PC-3 (cell line): ENCODE results near the gene CACNA1B. TPM values are rescaled to one million over a fixed set of nuclear protein-coding genes. Genes with fewer than 3 reads are reported as not detected.

Experiments used
- ATAC-seq: fragments of 200-7000 bp; cut with Tn5 transposase; 2 replicates; pipeline ENCODE4 v1.9.1; 2020; ENCODE audit warnings: mild to moderate bottlenecking, moderate library complexity
- BruUV-seq: library from RNA; stranded (reverse); fragments of 400-500 nt; replicated peaks from 2 replicates; lab custom pipeline; 2021; lab: Mats Ljungman, UMichigan
- CTCF ChIA-PET: fragments of 300-600 bp; sonication (Branson Sonifier 250); formaldehyde crosslinking; loops from one replicate; lab custom pipeline; 2022; ENCODE audit warnings: antibody characterized with exemption; lab: Charles Lee
- POLR2A ChIA-PET: fragments of 300-600 bp; sonication (Branson Sonifier 250); formaldehyde crosslinking; loops from one replicate; lab custom pipeline; 2022; ENCODE audit warnings: antibody characterized with exemption; ENCODE audit not compliant: unreplicated experiment; lab: Charles Lee
- DNase-seq: peaks from one replicate; pipeline ENCODE4 v3.0.0-alpha.2; 2015
- H2AFZ ChIP-seq: fragments of 300-600 bp; sonication (generic); 2 replicates; pipeline ENCODE4 v1.6.0; 2016; ENCODE audit warnings: antibody characterized with exemption, low read length
- H3F3A ChIP-seq: fragments of 300-600 bp; sonication (generic); one replicate; pipeline ENCODE4 v1.6.0; 2017; ENCODE audit warnings: antibody characterized with exemption, low read length, control low read depth, mild to moderate bottlenecking; ENCODE audit not compliant: unreplicated experiment
- H3K27ac ChIP-seq: fragments of 300-600 bp; sonication (generic); 2 replicates; pipeline ENCODE4 v1.5.1; 2016; ENCODE audit warnings: mild to moderate bottlenecking, low read length
- H3K27me3 ChIP-seq: fragments of 300-600 bp; sonication (generic); 2 replicates; pipeline ENCODE4 v1.6.1; 2016; ENCODE audit warnings: low read length, mixed read lengths
- H3K36me3 ChIP-seq: fragments of 300-600 bp; sonication (generic); 2 replicates; pipeline ENCODE4 v1.6.1; 2016; ENCODE audit warnings: low read depth, mixed run types, low read length, mixed read lengths
- H3K4me1 ChIP-seq: fragments of 300-600 bp; sonication (generic); 2 replicates; pipeline ENCODE4 v1.5.1; 2016; ENCODE audit warnings: low read length; ENCODE audit not compliant: insufficient read depth
- H3K4me2 ChIP-seq: fragments of 300-600 bp; sonication (generic); 2 replicates; pipeline ENCODE4 v1.6.0; 2016; ENCODE audit warnings: low read length
- H3K4me3 ChIP-seq: fragments of 300-600 bp; sonication (generic); 2 replicates; pipeline ENCODE4 v1.5.1; 2016; ENCODE audit warnings: mild to moderate bottlenecking, low read length, mixed read lengths
- H3K79me2 ChIP-seq: fragments of 300-600 bp; sonication (generic); 2 replicates; pipeline ENCODE4 v1.6.1; 2017; ENCODE audit warnings: low read length, mixed read lengths
- H3K9ac ChIP-seq: fragments of 300-600 bp; sonication (generic); 2 replicates; pipeline ENCODE4 v1.6.0; 2016; ENCODE audit warnings: mild to moderate bottlenecking, low read length
- H3K9me2 ChIP-seq: fragments of 300-600 bp; sonication (generic); replicated peaks from 2 replicates; pipeline ENCODE4 v1.6.1; 2016; ENCODE audit warnings: mixed run types, low read length, mixed read lengths
- H3K9me3 ChIP-seq: fragments of 300-600 bp; sonication (generic); 2 replicates; pipeline ENCODE4 v1.6.1; 2016; ENCODE audit warnings: low read length, mixed read lengths
- H4K20me1 ChIP-seq: fragments of 300-600 bp; sonication (generic); 2 replicates; pipeline ENCODE4 v1.6.1; 2016; ENCODE audit warnings: low read length, mixed read lengths
- EZH2 ChIP-seq: fragments of 300-600 bp; sonication (generic); IDR thresholded peaks from one replicate; pipeline ENCODE4 v1.6.1; 2017; ENCODE audit warnings: antibody characterized with exemption, mild to moderate bottlenecking, low read length; ENCODE audit not compliant: unreplicated experiment
- EZH2phosphoT487 ChIP-seq: fragments of 300-600 bp; sonication (generic); IDR thresholded peaks from 2 replicates; pipeline ENCODE4 v1.6.1; 2018; ENCODE audit warnings: mild to moderate bottlenecking, antibody characterized with exemption, low read length, borderline replicate concordance
- intact Hi-C: fragments of 100-400 bp; cut with micrococcal nuclease; formaldehyde crosslinking; loops from 2 replicates; pipeline ENCODE4 v1.9.0; 2023
- total RNA-seq: library from RNA; depleted of rRNA; stranded (reverse); fragments of >200 nt; gene quantifications from 2 replicates; pipeline ENCODE4 v1.2.3, GENCODE V29; 2014
- TF ChIP-seq, protein P1 (sequence below): fragments of 300-600 bp; sonication (generic); conservative IDR thresholded peaks from 2 replicates; pipeline ENCODE4 v1.5.1; 2017; ENCODE audit warnings: antibody characterized with exemption, low read depth, mild to moderate bottlenecking, low read length

The CACNA1B gene
- total RNA-seq, 1 experiment from 2014 or later, result not detected

GRCh38 chr9:138071292-138071691 is 193.7 kb downstream of the CACNA1B start:
- no peak overlapping the region for H3K27ac ChIP-seq
- POLR2A ChIA-PET, result no interaction called here
- no peaks in the 10 kb centered on the region for H3K4me1 ChIP-seq
- H3K9me3 ChIP-seq, result no peaks in the 10 kb centered on the region
- H3K4me2 ChIP-seq, result no peak overlapping the region
- H3K36me3 ChIP-seq, result no peaks in the 10 kb centered on the region
- ATAC-seq (no peak), DNase-seq (no peak)
- no TSS peak for BruUV-seq
- no peaks in the 10 kb centered on the region for H3F3A ChIP-seq
- no peak for TF ChIP-seq EZH2phosphoT487
- TF ChIP-seq, protein P1, sequence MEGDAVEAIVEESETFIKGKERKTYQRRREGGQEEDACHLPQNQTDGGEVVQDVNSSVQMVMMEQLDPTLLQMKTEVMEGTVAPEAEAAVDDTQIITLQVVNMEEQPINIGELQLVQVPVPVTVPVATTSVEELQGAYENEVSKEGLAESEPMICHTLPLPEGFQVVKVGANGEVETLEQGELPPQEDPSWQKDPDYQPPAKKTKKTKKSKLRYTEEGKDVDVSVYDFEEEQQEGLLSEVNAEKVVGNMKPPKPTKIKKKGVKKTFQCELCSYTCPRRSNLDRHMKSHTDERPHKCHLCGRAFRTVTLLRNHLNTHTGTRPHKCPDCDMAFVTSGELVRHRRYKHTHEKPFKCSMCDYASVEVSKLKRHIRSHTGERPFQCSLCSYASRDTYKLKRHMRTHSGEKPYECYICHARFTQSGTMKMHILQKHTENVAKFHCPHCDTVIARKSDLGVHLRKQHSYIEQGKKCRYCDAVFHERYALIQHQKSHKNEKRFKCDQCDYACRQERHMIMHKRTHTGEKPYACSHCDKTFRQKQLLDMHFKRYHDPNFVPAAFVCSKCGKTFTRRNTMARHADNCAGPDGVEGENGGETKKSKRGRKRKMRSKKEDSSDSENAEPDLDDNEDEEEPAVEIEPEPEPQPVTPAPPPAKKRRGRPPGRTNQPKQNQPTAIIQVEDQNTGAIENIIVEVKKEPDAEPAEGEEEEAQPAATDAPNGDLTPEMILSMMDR, result no peak
- no peak for TF ChIP-seq EZH2
- H3K79me2 ChIP-seq, result no peaks in the 10 kb centered on the region
- no peaks in the 10 kb centered on the region for H3K9me2 ChIP-seq
- H3K4me3 ChIP-seq, result no peak overlapping the region
- intact Hi-C loops, result no loop called here
- no peak overlapping the region for H3K9ac ChIP-seq
- no peak overlapping the region for H2AFZ ChIP-seq
- peaks cover 8% of the 10 kb centered on the region; the same call in 1 of the 2 replicates for H3K27me3 ChIP-seq
- H4K20me1 ChIP-seq, result no peaks in the 10 kb centered on the region
- CTCF ChIA-PET, result no interaction called here

- H3K79me2 ChIP-seq, result no peaks in the 10 kb centered on the region
- H3K9ac ChIP-seq, result no peak overlapping the region
- H3K9me3 ChIP-seq, result no peaks in the 10 kb centered on the region
- no peaks in the 10 kb centered on the region for H3K36me3 ChIP-seq
- no peak overlapping the region for H3K4me3 ChIP-seq
- POLR2A ChIA-PET, result no interaction called here
- H3K4me2 ChIP-seq, result no peak overlapping the region
- H3K9me2 ChIP-seq, result no peaks in the 10 kb centered on the region
- H3K27me3 ChIP-seq, result peaks cover 8% of the 10 kb centered on the region; the same call in 1 of the 2 replicates
- no peaks in the 10 kb centered on the region for H3F3A ChIP-seq
- no peak overlapping the region for H3K27ac ChIP-seq
- TF ChIP-seq EZH2 (no peak), EZH2phosphoT487 (no peak)
- TF ChIP-seq, protein P1, result no peak
- BruUV-seq, result no TSS peak
- ATAC-seq, result no peak
- H2AFZ ChIP-seq, result no peak overlapping the region
- H4K20me1 ChIP-seq, result no peaks in the 10 kb centered on the region
- H3K4me1 ChIP-seq, result no peaks in the 10 kb centered on the region
- CTCF ChIA-PET, result no interaction called here
- DNase-seq, result no peak
- intact Hi-C loops, result no loop called here
These were observed 194.1 kb downstream of the CACNA1B start for GRCh38 chr9:138071731-138072130.

- peaks cover 8% of the 10 kb centered on the region; the same call in 1 of the 2 replicates for H3K27me3 ChIP-seq
These were observed 194.7 kb downstream of the CACNA1B start for GRCh38 chr9:138072161-138072842.

More at GRCh38 chr9:138072161-138072842, 194.7 kb downstream of the CACNA1B start:
- intact Hi-C loops, result no loop called here
- Histone ChIP-seq H3K4me1 (no peaks in the 10 kb centered on the region), H3K9me2 (no peaks in the 10 kb centered on the region), H2AFZ (no peak overlapping the region), H3K36me3 (no peaks in the 10 kb centered on the region), H3K4me3 (no peak overlapping the region), H3K9me3 (no peaks in the 10 kb centered on the region), H3K27ac (no peak overlapping the region), H3K4me2 (no peak overlapping the region), H3K79me2 (no peaks in the 10 kb centered on the region), H4K20me1 (no peaks in the 10 kb centered on the region), H3K9ac (no peak overlapping the region), H3F3A (no peaks in the 10 kb centered on the region)
- no peak for ATAC-seq
- POLR2A ChIA-PET, result no interaction called here
- TF ChIP-seq EZH2 (no peak), EZH2phosphoT487 (no peak)
- TF ChIP-seq, protein P1, result no peak
- CTCF ChIA-PET, result no interaction called here
- DNase-seq, result no peak
- BruUV-seq, result no TSS peak
